ENCODE measurements around the gene CCDC3.
"Not testable (repeated sequence)": the region's sequence is repeated elsewhere in the genome, so short reads cannot be mapped to it uniquely, and the experiment has no call there.

CCDC3 gene

DNA sequence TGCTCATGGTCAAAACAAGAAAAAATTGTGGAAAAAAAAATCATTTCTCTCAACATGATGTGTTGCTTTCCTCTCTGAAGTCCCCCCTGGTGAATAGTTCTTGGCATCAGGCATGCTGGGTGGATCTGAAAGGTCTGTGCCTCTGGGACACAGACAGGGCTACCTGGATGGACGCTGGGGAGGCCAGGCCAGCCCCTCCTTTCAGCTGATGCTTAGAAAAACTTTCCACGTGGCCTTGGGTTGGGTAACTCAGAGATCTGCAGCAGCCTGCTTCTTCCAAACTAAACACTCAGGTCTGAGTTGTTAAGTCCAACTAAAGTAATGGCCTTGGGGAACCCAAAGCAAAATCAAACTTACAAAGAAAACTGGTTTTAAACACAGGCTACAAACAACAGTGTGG lies 113.0 kb downstream of the CCDC3 start:
- DNase-seq, result no peak

DNA sequence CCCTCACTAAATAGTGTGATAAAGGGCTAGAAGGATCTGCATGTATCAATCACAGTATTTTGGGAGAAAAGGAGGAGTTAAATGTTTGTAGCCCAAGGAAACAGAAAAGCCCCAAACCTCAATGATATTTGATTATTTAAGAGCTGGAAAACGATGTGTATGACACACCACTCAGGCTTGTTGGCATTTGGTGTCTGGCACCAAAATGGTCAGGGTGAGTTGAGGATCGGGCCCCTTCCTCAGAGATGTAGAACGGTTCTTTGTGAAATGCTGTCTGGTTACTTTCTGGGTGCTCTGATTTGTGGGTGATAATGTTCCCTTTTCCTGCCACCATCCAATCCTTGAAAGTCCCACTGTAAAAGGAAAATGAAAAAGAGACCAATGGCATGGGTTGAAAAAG lies 113.7 kb downstream of the CCDC3 start:
- DNase-seq, result no peak

DNA sequence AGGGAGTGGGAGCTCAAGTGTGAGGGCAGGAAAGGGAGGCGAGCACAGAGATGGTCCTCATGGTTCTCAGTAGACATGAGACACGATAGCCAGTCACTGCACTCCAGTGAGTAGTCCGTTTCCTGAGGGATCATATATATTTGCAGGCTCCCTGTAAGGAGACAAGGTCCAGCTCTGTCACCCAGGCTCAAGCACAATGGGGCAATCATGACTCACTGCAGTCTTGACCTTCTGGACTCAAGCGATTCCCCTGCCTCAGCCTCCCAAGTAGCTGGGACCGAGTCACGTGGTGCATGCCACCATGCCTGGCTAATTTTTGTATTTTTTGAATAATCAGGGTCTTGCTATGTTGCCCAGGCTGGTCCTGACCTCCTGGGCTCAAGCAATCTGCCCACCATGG lies 116.7 kb downstream of the CCDC3 start:
- no peak for DNase-seq

DNA sequence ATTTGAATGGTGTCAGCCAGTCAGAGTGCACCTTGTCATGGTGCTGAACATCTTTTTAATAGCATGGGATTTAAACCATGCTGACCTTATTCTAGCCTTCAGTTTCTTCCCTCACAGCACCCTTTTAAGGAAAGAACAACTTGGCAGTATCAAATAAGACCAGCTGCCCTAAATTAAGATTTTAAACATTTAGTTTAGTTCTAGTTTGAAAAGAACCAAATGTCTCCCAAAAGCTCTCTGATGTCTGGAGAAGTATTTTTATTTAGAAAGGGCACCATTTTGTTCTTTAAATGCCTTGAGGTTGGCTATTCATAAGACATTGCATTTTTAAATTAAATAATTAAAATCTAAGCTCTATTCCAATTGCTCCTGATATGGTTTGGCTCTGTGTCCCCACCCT lies 121.1 kb downstream of the CCDC3 start:
- DNase-seq, result no peak

DNA sequence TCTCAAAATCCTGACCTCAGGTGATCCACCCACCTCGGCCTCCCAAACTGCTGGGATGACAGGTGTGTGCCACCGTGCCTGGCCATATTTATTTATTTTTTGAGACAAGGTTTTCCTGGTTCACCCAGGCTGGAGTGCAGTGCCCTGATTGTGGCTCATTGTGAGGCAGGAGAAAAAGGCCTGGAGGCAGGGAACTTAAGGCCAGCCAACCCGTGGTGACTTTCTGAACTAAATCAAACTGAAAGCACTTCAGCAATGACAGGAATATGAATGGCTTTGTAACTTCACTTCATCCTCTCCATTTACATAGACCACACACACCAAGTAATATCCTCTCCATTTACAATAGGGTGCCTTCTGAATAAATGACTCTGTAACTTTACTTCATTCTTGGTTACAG lies 124.4 kb downstream of the CCDC3 start:
- DNase-seq, result no peak

DNA sequence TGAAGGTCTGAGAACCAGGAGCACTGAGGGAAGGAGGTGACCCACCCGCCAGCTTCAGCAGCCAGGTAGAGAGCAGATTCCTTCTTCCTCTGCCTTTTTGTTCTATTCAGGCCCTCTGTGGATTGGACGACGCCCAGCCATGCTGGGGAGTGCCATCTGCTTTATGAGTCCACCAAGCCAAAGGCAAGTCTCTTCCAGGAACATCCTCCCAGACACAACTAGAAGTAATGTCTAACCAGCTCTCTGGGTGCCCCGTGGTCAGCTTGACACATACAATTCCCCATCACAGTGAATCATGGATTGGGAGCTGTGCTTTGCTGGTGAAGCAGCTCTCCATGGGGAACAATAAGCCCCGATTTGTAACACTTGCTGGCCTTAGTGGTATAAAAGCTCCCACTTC lies 125.2 kb downstream of the CCDC3 start:
- DNase-seq, result no peak

DNA sequence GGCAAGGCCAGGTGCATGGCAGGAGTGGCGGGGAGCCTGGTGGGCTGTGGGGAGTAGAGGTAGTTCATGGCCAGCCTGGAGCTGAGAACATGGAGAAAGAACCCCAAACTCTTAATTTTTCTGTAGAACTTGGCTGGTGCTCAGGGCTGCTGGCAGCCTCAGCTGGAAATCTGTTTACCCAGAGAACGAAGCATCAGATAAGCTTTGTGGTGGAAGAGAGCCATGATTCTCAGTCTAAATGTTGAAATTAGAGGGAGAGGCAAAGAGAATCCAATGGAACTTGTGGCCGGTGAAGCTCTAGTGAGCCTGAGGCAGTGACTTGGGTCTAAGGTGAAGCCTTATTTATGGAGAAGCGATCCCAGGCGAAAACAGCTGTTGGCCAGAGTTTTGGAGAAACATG lies 126.4 kb downstream of the CCDC3 start:
- DNase-seq, result no peak

DNA sequence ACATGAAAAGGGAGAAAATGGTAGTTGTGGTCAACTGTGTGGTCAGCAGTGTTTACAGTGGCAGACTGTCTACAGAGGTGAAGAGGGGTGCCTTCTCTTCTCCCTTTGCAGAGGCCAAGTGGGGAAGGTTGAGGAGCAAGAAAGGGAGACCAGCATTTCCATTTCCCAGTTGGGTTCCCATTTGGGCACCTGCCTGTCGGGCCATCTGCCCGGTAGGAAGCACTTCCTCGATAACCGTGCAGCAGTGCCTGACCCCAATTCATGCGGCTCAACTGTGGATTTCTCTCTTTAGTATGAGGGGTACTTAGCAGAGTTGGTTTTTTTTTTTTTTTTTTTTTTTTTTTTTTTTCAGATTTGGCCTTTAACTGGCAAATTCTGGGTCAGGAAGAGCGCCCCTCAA lies 127.0 kb downstream of the CCDC3 start:
- DNase-seq, result no peak

DNA sequence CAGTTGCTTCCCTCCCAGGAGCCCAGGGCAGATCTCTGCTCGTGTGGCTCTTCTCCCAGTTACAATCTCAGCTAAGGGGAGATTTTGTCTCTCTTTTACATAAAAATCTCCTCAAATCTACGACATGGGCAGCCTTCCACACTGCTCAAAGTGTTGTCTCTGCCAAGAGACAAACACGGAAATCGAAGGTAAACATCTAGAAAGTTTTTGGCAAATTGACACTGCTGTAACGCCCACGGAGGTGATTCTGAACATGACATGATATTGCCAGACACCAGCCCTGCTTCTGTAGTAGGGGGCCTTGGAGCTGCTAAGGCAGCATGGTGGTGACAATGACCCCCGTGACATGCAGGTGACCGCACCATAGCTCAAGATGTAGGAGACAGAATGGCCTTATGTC lies 128.3 kb downstream of the CCDC3 start:
- no peak for DNase-seq

DNA sequence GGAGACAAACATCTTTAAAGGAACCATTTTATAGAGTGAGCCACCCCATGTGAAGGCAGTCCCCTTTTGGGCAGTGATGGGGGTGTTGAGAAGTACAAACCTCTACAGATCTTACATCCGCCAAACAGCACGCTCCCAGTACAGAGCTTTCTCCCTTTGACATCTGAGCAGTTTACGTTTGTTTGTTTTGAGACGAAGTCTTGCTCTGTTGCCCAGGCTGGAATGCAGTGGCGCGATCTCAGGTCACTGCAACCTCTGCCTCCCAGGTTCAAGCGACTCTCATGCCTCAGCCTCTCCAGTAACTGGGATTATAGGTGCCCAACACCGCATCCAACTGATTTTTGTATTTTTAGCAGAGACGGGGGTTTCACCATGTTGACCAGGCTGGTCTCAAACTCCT lies 128.9 kb downstream of the CCDC3 start:
- DNase-seq, result no peak

DNA sequence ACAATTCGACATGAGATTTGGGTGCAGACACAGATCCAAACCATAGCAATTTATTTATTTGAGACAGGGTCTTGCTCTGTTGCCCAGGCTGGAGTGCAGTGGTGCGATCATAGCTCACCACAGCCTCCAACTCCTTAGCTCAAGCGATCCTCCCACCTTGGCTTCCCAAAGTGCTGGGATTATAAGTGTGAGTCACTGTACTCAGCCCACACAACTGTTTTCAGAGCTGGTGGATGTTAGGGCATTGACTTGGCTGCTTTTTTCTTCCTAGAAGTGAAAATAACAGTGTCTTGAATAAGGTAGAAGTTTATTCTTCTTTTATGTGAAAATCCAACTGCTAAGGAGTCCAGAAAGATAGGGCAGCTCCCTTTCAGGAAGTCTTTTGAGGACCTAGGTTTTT lies 132.1 kb downstream of the CCDC3 start:
- peak in 18 of 56 donors; percentile 5 to 64 (median 24) for DNase-seq

DNA sequence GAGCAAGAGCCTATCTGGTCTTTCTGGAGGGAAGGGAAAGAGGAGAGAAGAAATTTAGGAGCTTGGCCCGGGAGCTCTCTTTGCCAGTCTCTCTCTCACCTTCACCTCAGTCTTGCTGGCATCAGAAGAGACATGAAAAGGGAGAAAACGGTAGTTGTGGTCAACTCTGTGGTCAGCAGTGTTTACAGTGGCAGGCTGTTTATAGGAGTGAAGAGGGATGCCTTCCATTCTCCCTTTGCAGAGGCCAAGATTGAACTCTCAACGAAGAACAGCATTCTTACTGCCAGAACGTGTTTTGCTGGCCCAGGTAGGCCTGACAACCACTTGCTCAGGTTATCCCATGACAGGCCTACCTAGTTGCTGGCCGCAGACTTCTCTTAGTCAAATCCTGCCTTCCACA lies 133.3 kb downstream of the CCDC3 start:
- no peak for DNase-seq

DNA sequence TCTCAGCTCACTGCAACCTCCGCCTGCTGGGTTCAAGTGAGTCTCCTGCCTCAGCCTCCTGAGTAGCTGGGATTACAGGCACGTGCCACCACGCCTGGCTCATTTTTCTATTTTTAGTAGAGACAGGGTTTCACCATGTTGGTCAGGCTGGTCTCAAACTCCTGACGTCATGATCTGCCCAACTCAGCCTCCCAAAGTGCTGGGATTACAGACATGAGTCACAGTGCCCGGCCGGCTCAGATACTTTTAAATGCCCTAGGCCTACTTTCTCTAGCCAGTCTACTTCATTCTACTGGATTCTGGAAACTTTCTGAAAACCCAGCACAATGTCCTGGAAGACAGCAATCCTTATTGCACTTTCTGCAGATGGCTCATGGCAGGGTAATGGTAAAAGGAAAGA lies 136.0 kb downstream of the CCDC3 start:
- DNase-seq, result not testable (repeated sequence)

DNA sequence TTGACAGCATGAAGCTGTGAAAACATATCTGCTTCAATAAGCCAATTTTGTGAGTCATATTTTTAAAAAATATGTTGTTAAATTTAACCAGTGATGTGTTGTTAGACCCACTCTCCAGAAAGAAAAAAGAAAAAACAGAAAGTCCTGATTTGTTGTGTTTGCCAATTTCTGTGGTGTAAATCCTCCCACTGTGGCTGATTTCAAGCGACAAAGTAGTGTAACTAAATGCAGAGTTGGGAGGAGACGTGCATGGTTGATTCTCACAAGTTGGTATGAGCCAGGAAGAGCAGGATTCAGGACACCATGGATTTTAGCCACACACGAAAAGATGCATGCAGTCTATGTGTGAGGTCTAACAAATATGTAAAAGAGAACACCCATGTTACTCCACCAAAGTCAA lies 139.1 kb downstream of the CCDC3 start:
- DNase-seq, result no peak

DNA sequence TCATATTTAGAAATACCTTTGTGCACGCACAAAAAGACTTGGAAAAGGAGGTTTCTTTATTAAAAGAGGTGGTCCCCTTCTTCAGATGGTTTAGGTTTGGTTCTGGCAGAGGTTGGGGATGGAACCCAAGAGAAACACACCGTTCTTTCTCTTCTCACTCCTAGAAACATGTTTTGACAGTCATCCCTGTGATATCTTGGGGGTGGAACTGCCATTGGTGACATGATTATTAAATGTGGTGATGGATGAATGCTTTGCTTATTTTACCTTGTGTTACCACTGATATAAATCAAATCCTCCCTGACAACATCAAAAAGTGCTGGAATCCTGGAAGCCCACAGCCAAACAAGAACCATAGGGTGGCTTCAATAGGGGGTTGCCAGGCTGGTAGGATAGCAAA lies 146.5 kb downstream of the CCDC3 start:
- no peak for DNase-seq

DNA sequence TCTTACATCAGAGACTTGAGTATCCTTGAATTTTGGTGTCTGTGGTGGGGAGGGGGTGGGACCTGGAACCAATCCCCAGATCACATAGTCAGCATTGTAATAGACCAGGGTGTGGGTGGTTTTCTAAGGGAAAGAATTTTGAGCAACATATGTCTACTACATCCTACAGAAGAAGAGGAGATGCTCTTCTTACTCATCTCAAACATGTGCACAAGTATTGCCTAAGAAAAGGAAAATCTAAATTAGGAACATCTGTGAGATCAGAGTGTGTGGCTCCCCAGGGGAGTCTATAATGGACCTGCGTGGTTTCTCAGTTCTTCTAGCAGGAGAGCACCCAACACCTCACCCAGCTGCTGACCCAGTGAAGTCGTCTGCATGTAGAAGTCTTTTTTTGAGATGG lies 148.8 kb downstream of the CCDC3 start:
- no peak for DNase-seq

DNA sequence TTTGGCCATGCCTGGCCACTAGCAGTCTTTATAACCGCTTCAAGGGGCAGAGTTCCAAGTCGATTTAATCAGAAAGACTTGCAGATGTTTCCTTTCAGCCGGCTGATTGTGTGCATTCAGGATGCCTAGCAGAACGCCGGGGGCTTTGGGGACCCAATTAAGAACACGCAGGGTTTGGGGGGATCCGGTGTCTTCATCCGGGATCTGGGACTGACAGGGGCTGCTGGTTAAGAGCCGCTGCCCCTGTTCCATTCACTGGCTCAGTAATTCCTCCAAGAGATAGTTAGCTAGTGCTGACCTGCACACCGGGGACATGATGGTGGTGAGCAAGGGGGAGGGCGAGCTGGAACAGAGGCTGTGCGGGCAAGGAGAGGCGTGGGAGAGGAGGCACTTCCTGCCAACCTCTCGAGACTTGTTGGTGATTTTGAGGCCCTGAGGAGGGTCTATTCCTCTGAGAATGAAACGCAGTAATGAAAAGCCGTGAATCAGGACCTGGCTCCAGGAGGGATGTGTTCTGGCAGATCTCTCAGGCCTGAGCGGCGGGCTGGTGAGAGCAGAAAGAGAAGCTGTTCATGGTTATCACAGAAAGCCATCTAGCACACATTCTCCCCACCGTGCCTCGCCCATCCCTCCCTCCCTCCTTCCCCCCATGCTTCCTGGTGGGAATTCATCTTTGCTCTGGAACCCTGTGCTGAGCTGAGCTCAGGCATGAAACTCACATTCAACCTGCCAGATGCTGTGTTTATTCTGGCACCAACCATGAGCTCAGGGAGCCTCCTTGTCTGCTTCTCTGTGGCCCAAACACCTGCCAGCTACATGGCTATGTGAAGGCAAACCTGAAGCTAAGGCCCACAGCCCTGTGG lies 152.0 kb downstream of the CCDC3 start:
- DNase-seq, result no peak

DNA sequence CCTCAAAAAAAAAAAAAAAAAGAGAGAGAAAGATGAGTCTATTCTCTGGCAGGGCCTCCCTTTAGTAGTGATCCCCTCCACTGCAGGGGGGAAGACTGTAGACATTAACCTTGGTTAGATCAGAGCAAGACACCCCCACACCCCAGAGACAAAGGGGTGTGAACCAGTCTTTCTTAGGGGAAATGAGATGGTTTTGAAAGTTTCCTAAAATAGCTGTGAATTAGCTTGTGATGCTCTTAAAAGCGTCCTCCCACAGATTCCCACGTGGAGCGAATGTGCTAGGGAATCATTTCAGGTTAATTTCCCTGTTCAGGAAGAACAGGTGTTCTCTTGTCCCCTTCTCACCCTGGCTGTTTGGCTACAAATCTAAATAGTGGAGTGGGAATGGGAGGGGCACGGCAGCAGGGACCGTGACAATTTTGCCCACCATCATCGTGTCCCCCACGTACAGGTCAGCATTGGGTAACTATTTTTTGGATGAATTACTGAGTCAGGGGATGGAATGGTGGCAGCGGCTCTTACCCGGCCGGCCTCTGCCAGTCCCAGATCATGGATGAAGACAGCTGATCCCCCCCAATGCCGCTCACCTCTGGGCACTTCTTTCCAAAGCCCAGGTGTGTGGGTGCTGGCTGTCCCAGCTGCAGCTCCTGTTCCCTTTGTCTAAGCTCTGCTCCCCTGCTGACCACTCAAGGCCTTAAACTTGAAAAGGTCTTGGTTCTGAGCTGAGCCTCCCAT lies 152.9 kb downstream of the CCDC3 start:
- peak in 25 of 56 donors; percentile 10 to 83 (median 43) for DNase-seq

DNA sequence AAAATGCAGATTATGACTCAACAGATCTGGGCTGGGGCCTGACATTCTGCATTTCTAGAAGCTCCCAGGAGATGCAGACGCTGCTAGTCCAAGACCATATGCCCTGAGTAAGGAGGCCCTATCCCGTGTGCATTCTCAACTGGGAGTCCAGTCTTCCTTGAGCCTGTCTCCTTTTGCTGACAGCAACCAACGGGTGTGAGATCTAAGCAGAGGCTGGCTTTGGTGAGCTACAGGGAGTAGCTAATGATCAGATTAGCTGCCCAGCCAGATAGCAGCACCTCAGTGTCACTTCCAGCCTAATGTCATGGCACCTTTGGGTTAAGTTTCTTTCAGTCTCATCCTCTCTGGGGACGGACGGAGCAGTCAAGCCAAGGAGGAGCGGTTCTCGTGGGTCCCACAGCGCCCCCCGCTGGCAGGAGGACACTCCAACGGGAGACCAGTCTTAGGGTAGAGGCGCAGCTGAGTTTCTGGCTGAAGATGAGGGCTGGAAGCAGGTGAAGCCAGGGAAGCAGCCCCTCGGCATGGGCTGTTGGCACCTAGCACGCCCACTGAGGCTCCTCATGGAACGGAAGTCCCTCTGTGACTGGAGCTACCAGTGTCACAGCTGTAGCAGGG lies 154.0 kb downstream of the CCDC3 start:
- DNase-seq, result no peak

DNA sequence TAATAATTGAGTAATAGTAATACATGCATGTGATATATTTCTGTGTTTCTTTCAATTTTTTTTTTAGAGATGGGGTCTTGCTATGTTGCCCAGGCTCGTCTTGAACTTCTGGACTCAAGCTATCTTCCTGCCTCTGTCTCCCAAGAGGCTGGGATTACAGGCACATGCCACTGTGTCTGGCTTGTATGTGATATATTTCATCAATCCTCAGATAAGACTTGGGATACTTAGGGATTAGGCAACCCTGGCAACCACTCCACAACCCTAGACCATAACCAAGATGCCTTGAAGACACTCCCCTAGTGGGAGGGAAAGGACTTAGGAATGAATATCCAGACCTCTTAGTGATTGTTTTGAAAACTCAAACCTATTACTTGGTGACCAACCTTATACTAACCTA lies 154.8 kb downstream of the CCDC3 start:
- no peak for DNase-seq

Measured in nucleus accumbens (tissue), 56 donors.